Hindlimb muscle (tissue), 1 donor: ENCODE results near the gene GPBP1L1. TPM values are rescaled to one million over a fixed set of nuclear protein-coding genes. Genes with fewer than 3 reads are reported as not detected.
"Not testable (repeated sequence)": the region's sequence is repeated elsewhere in the genome, so short reads cannot be mapped to it uniquely, and the experiment has no call there.

ENCODE experiments used
- DNase-seq: peaks from one replicate; pipeline ENCODE4 v3.0.0-alpha.2; 2013
- polyA plus RNA-seq: library from polyadenylated mRNA; unstranded; fragments of 120-200 nt; gene quantifications from one replicate; pipeline ENCODE4 v1.2.1, GENCODE V29; 2013; ENCODE audit not compliant: insufficient read length

GPBP1L1 gene
- polyA plus RNA-seq, 1 donor = 66.9 TPM

DNA sequence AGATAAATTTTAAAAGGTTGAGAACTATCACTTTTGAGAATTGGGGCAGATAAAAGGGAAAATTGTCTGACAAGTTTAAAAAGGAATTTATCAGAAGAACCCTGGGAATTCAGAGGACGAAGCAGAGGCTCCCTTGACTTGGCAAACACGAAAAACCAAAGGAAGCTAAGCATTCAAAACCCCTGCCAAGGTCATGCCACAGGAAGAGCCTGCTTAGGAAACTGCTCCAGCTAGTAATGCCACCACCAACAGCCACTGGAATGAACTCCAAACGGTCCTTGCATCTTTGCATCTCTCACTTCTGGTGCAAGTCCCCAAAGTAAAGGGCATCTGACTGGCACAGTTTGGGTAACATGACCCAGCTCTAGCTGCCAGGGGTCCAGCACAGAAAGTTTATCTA, 7.2 kb downstream of the GPBP1L1 start:
- no peak for DNase-seq

- no peak for DNase-seq
Observed at GRCh38 chr1:45678489-45678888, 7.8 kb downstream of the GPBP1L1 start.

GRCh38 chr1:45677751-45678245, 8.5 kb downstream of the GPBP1L1 start:
- no peak for DNase-seq

DNA sequence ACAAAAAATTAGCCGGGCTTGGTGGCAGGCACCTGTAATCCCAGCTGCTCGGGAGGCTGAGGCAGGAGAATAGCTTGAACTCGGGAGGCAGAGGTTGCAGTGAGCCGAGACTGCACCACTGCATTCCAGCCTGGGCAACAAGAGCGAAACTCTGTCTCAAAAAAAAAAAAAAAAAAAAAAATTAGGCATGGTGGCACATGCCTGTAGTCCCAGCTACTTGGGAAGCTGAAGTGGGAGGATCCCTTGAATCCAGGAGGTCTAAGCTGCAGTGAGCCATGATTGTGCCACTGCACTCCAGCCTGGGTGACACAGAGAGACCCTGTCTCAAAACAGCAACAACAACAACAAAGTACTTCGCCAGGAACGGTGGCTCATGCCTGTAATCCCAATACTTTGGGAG, 9.8 kb downstream of the GPBP1L1 start:
- DNase-seq = not testable (repeated sequence)

DNA sequence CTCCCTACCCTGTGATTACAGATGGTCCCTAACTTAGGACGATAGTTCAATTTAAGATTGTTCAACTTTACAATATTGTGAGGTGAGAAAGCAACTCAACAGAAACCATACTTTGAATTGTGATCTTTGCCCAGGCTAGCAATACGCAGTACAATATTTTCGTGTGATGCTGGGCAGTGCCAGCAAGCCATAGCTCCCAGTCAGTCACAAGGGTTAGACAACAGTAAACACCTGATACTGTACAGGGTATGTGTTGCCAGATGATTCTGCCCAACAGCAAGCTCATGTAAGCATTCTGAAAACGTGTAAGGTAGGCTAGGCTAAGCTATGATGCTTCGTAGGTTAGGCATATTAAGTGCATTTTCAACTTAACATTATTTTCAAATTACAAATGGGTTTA, 11.9 kb downstream of the GPBP1L1 start:
- DNase-seq = no peak

- no peak for DNase-seq
Observed at GRCh38 chr1:45673956-45674355, 12.4 kb downstream of the GPBP1L1 start.

DNA sequence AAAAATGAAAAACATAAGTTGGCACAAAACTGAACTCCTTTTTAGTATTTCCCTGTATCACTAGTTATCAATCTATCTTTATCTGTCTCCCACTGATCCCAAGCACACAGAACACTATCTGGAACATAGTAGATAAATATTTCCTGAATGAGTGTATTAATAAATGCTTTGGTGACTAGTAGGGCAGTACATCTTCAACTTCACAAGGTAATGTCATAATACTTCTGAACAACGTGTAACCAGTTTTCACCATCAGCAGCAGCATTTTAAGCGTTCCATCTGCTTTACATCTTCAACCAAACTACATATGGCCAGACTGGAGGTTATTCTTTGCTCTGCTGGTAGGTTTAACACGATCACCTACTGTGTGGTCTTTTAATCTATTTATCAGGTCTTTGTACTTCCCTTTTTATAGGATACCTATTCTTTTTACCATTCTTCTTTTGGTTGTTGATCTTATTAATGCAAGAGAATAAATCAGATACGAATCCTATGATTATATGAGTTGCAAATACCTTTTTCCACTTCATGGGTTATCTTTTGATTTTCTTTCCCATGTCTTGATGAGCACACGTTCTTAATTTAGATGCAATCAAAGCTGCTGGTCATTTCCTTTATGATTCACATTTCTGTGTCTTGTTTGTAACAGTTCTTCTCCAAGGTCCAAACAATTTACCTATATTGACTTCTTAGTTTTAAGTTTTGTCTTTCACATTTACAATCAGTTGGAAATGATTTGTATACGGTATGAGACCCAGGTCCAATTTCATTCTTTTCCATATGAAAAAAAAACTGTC, 16.3 kb downstream of the GPBP1L1 start:
- no peak for DNase-seq

GRCh38 chr1:45669379-45669778, 17.0 kb downstream of the GPBP1L1 start:
- no peak for DNase-seq

GRCh38 chr1:45668526-45668925, 17.8 kb downstream of the GPBP1L1 start:
- DNase-seq = no peak

- DNase-seq = no peak
Observed at GRCh38 chr1:45667321-45668111, 18.8 kb downstream of the GPBP1L1 start.

GRCh38 chr1:45666836-45667235, 19.5 kb downstream of the GPBP1L1 start:
- DNase-seq = no peak

- no peak for DNase-seq
Observed at GRCh38 chr1:45660336-45660735, 26.0 kb downstream of the GPBP1L1 start.

DNA sequence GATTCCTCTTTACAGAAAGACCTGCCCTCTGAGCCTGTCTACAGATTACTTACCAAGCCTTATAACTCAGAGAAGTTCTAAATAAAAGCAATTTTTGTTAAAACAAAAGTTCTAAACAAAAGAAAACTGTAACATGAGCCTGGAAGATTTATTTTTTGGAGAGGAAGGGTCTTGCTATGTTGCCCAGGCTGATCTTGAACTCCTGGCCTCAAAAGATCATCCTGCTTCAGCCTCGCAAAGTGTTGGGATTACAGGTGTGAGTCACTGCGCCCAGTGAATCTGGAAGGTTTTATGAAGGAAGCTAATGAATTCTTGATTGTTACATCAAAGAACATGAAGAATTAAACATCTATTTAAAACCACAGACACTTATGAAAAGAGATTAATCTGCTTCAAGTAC, 27.1 kb downstream of the GPBP1L1 start:
- DNase-seq = no peak

DNA sequence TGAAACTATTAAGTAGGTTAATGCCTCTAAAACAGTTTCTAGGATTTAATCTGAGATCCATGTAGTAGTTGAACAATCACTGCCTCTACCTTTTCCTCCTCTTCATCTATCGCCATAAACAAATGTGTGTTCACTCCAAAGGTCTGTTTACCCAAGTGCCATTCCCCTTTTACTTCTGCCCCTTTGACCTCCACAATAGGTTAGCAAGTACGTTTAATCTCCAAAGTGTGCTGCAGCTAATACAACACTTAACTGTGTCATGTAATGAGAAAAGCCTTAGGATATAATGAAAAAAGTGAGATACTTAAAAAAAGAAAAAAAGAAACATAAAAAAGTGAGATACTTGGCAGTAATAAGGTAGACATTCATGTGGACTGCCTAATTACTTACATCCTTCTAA, 28.2 kb downstream of the GPBP1L1 start:
- DNase-seq = no peak

GRCh38 chr1:45656573-45657226, 29.6 kb downstream of the GPBP1L1 start:
- DNase-seq = no peak

DNA sequence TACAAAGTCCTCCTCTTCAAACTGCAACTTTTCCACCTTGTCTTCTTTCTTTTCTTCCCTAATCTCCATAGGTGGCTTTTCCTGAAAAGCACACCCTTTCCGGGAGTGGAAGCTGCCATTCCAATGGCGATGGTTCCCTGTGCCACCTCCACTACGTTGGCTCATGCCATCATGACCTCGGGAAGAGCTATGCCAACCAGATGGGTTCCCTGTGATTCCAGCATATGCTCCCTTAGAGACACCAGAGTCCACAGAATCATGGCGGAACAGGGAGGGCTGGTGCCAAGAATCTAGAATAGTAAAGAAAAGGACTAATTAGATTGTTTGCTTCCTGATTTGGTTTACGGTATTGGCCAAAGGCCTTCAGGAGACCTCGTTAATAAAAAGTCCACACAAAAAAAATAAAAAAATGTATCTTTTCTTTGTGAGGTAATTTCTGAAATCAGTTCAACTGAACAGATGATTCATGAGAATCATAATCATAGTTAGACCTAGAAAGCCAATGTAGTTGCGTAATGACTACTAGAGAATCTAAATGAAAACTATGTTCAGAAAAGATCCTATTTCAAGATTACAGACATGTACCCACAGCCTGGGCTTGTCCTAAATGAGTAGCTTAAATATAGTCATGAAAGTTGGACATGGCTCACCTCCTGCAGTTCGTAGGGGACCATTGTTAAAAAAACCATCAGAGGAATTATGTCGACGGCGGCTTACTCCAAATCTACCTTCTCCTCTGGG, 31.6 kb downstream of the GPBP1L1 start:
- no peak for DNase-seq

DNA sequence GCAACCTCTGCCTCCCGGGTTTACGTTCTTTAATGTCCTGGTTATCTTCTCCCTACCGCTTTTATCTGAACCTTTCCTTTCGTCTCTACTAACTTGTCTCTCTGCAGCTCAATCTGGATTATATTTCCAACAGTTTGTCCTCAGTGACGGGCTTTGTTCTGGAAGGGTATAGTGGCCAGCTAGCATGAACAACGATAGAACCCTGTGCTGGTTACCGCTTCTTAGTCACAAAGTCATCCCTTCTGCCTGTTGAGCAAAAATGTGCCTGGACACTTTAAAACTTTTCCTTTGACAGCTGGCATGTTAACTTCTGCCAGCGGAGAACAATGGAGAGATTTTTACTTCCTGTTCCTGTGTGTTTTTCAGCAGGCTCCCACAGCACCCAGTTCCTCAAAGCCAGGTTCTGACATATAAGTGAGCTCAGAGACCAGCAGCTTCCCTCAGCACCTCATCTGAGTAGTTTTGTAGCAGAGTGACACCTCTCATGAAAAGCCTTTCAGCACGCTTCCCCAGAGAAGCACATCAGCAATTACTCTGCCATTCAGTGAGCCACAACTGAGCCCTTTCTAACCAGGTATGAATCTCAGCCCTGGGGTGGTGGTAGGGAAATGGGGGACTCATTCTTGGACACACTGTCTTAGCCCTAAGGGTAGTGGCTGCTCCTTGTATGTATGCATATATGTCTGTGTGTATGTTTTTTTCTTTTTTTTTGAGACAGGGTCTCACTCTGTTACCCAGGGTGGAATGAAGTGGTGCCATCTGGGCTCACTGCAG, 38.9 kb downstream of the GPBP1L1 start:
- DNase-seq = no peak

- DNase-seq = no peak
Observed at GRCh38 chr1:45644661-45645060, 41.7 kb downstream of the GPBP1L1 start.

DNA sequence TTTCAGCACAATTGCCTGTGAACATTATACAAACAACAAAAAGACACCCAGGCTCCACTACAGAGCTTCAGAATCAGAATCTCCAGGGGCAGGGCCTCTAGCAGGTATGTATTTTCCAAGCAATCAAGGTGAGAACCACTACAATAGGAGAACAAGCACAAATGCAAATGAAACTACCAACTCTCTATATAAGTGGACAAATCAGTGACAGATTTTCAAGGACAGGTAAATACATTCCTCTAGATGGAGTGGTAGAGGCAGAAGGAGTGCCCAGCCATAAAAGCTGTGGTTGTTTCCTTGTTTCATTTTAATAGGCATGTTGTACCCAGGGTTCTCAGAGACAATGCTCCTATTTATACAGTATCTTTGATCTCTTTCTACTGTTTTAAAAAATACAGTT, 42.4 kb downstream of the GPBP1L1 start:
- no peak for DNase-seq

GRCh38 chr1:45643321-45643720, 43.0 kb downstream of the GPBP1L1 start:
- DNase-seq = no peak

DNA sequence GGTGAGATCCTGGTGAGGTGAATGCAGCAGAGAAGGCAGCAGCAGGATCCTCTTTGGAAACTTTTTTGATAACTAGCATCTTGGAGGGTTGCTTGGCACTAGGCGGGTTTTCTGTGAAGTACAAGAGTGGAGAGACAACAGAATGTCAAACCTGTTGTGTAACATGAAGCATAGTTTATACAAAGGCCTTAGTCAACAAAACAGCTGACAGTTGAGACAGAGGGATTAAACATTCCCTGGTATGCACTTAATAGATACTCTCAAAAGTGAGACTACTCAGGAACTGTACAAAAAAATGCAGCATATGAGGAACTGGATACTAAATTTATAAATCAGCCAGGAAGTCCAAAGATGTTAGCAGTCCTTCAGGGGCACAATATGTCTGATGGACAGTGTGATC, 46.0 kb downstream of the GPBP1L1 start:
- no peak for DNase-seq

GRCh38 chr1:45635211-45635610, 51.1 kb downstream of the GPBP1L1 start:
- no peak for DNase-seq
